NCI-H460 (cell line): Measurements from ENCODE around the gene PKNOX2. TPM values are rescaled to one million over a fixed set of nuclear protein-coding genes. Genes with fewer than 3 reads are reported as not detected.

Source experiments
- DNase-seq: peaks from one replicate; pipeline ENCODE4 v3.0.0-alpha.2; 2016; ENCODE audit warnings: low read depth; ENCODE audit errors: extremely low read depth
- total RNA-seq: library from RNA; depleted of rRNA; stranded (reverse); fragments of >200 nt; shearing (Covaris generic); gene quantifications from 2 replicates; pipeline ENCODE4 v1.2.3, GENCODE V29; 2014

Gene PKNOX2
- total RNA-seq, 1 experiment from 2014 or later: not detected

- DNase-seq: no peak
These were observed 62.6 kb downstream of the PKNOX2 start for GRCh38 chr11:125227151-125227550.

- no peak for DNase-seq
These were observed 63.9 kb downstream of the PKNOX2 start for GRCh38 chr11:125228445-125228844.

GRCh38 chr11:125228993-125229392 lies 64.4 kb downstream of the PKNOX2 start:
- no peak for DNase-seq

- no peak for DNase-seq
These were observed 65.4 kb downstream of the PKNOX2 start for GRCh38 chr11:125229916-125230315.

GRCh38 chr11:125233116-125233515 lies 68.6 kb downstream of the PKNOX2 start:
- no peak for DNase-seq

- DNase-seq: no peak
These were observed 69.3 kb downstream of the PKNOX2 start for GRCh38 chr11:125233736-125234275.

- DNase-seq: no peak
These were observed 70.5 kb downstream of the PKNOX2 start for GRCh38 chr11:125235071-125235471.

GRCh38 chr11:125236072-125236825 lies 71.7 kb downstream of the PKNOX2 start:
- no peak for DNase-seq

GRCh38 chr11:125239585-125240560 lies 75.3 kb downstream of the PKNOX2 start:
- no peak for DNase-seq

GRCh38 chr11:125241104-125241503 lies 76.6 kb downstream of the PKNOX2 start:
- no peak for DNase-seq

- no peak for DNase-seq
These were observed 77.7 kb downstream of the PKNOX2 start for GRCh38 chr11:125242141-125242775.

- no peak for DNase-seq
These were observed 79.6 kb downstream of the PKNOX2 start for GRCh38 chr11:125244166-125244565.

GRCh38 chr11:125245299-125245698 lies 80.7 kb downstream of the PKNOX2 start:
- DNase-seq: no peak

- no peak for DNase-seq
These were observed 82.9 kb downstream of the PKNOX2 start for GRCh38 chr11:125247431-125247830.

GRCh38 chr11:125250318-125251213 lies 86.0 kb downstream of the PKNOX2 start:
- DNase-seq: no peak

GRCh38 chr11:125251214-125251545 lies 86.6 kb downstream of the PKNOX2 start:
- DNase-seq: no peak

GRCh38 chr11:125251956-125252355 lies 87.4 kb downstream of the PKNOX2 start:
- no peak for DNase-seq

- DNase-seq: no peak
These were observed 88.7 kb downstream of the PKNOX2 start for GRCh38 chr11:125253289-125253688.

- no peak for DNase-seq
These were observed 89.4 kb downstream of the PKNOX2 start for GRCh38 chr11:125253795-125254525.
